ENCODE results near the gene MARK2.
"Not testable (repeated sequence)": the region's sequence is repeated elsewhere in the genome, so short reads cannot be mapped to it uniquely, and the experiment has no call there.

MARK2 gene

DNA sequence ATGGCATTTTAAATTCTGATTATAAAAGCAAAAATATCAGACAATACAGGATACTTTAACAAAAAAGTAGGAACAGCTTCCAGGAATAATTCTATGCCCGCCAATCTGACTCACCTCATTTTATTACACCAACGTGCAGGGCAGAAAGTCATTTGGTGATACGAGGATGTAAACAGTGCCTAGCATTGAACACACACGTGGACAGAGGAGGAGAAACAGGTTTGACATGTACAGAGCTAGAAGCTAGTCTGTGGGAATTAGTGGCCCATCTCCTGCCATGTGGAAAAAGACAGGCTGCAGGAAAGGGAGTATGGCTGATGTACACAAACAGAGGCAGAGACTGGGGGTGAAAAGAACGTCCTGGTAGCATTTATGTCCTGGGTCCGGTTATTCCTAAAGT, 34.7 kb upstream of the MARK2 start:
- no peak for DNase-seq (ENCODE audit: low read depth)
- TF ChIP-seq, protein P1, sequence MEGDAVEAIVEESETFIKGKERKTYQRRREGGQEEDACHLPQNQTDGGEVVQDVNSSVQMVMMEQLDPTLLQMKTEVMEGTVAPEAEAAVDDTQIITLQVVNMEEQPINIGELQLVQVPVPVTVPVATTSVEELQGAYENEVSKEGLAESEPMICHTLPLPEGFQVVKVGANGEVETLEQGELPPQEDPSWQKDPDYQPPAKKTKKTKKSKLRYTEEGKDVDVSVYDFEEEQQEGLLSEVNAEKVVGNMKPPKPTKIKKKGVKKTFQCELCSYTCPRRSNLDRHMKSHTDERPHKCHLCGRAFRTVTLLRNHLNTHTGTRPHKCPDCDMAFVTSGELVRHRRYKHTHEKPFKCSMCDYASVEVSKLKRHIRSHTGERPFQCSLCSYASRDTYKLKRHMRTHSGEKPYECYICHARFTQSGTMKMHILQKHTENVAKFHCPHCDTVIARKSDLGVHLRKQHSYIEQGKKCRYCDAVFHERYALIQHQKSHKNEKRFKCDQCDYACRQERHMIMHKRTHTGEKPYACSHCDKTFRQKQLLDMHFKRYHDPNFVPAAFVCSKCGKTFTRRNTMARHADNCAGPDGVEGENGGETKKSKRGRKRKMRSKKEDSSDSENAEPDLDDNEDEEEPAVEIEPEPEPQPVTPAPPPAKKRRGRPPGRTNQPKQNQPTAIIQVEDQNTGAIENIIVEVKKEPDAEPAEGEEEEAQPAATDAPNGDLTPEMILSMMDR (conservative IDR thresholded peaks at IDR 0.05; ENCODE audit: low read depth, low read length), result no peak
- no peak overlapping the region for H3K4me3 ChIP-seq (ENCODE audit: low read length)

GRCh38 chr11:63805844-63806415, 33.0 kb upstream of the MARK2 start:
- TF ChIP-seq, protein P1 (conservative IDR thresholded peaks at IDR 0.05; ENCODE audit: low read depth, low read length), result no peak
- H3K4me3 ChIP-seq (ENCODE audit: low read length), result no peak overlapping the region
- DNase-seq (ENCODE audit: low read depth), result no peak

GRCh38 chr11:63810383-63810782, 28.5 kb upstream of the MARK2 start:
- DNase-seq (ENCODE audit: low read depth); H3K4me3 ChIP-seq (ENCODE audit: low read length): not testable (repeated sequence)

DNA sequence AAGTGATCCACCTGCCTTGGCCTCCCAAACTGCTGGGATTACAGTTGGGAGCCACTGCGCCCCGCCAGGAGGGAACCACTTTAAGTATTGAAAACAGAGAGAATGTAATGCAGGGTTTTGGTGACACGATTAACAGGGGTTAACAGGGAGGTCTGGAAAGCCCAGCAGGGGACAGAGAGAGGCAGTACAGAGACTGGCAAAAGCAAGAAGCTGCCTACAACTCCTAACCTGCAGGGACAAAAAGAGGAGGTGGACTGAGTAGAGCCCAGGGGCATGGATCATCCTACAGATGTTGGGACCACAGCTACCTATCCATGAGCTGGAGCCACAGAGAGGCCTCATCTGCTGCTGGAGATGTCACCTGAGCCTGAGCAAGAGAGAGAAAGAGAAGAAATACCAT, 27.4 kb upstream of the MARK2 start:
- DNase-seq (ENCODE audit: low read depth), result no peak
- TF ChIP-seq, protein P1 (conservative IDR thresholded peaks at IDR 0.05; ENCODE audit: low read depth, low read length), result no peak
- no peak overlapping the region for H3K4me3 ChIP-seq (ENCODE audit: low read length)

GRCh38 chr11:63813035-63813562, 25.8 kb upstream of the MARK2 start, which contains the start of gene SPINDOC:
Gene SPINDOC (plus strand): TSS chr11:63813456. CDS start chr11:63813687, 231 bp downstream.
- DNase-seq (ENCODE audit: low read depth), result no peak
- TF ChIP-seq, protein P1 (conservative IDR thresholded peaks at IDR 0.05; ENCODE audit: low read depth, low read length), result no peak
- H3K4me3 ChIP-seq (ENCODE audit: low read length), result peak within 1 kb of the TSS; percentile 88

- TF ChIP-seq, protein P1 (conservative IDR thresholded peaks at IDR 0.05; ENCODE audit: low read depth, low read length), result no peak
- H3K4me3 ChIP-seq (ENCODE audit: low read length), result peak overlapping the region; percentile 88
- no peak for DNase-seq (ENCODE audit: low read depth)
Measured at GRCh38 chr11:63813563-63814382, 25.1 kb upstream of the MARK2 start.

GRCh38 chr11:63814383-63814736, 24.6 kb upstream of the MARK2 start:
- TF ChIP-seq, protein P1 (conservative IDR thresholded peaks at IDR 0.05; ENCODE audit: low read depth, low read length), result no peak
- no peak for DNase-seq (ENCODE audit: low read depth)

More at GRCh38 chr11:63814383-63814736, 24.6 kb upstream of the MARK2 start:
- H3K4me3 ChIP-seq (ENCODE audit: low read length), result peak overlapping the region; percentile 88

Measured in retinal pigment epithelial cell (primary cell).